Suppressor macrophage (primary cell): Measurements from ENCODE around the gene IER5L.
"Not testable (repeated sequence)": the region's sequence is repeated elsewhere in the genome, so short reads cannot be mapped to it uniquely, and the experiment has no call there.

ENCODE experiments used
- DNase-seq, 4 experiments: peaks; one replicate each; pipeline ENCODE4 v3.0.0-alpha.2; 2020 to 2022

Gene IER5L

DNA sequence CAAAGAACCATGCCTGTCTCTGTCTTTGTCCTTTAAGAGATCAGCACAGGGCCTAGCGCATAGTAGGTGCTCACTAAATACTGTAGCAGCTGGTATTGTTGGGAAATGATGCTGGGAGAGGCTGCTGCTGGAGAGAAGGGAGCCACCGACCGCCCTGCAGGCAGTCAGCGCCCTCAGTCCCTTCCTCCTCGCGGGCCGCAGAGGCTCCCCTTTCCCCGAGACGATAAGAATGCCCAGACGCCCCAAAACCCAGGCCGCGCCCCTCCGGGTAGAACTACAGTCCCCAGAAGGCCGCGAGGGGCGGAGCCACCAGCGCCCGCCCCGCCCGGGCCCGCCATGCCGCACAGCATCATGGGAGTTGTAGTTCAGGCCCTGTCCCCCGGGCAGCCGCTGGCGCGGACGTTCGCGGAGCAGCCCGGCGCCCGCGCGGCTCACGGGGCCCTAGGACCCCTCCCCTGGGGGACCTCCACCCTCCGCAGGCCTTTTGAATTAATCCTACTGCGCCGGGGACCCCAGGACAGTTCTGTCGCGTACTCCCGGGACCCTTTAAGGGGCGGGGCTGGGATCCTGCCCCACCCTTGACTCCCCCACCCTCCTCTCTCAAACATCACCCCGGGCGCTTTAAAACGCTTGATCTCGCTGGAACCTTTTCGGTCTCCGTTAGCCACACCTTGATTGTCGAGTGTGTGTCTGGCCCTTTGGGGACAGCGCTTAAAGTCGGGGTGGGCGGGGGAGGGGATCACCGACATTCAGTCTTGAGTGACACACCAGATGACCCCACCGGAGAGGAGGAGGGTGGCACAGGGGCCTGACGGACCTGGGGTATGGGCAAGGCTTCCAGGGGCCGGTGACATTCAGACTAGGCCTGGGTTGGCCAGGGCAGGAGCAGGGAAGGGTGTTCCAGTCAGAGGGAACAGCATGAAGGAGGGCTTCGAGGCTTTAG, 24.8 kb upstream of the IER5L start:
- peak; percentile 85 to 94 (median 92) for DNase-seq

DNA sequence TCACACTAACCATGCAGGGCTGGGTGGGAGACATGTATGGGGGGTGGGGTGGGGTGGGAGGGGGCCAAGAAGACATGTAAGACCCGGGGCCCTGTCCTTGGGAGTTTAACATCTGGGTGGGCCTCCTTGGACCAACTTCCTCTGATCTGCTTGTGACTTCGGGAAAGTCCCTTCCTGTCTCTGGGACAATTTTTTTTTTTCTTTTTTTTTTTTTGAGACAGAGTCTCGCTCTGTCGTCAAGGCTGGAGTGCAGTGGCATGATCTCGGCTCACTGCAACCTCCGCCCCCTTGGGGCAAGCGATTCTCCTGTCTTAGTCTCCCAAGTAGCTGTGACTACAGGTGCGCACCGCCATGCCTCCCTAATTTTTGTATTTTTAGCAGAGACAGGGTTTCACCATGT, 23.8 kb upstream of the IER5L start:
- peak in 3 of 4 experiments; percentile 46 to 55 (median 48) for DNase-seq

DNA sequence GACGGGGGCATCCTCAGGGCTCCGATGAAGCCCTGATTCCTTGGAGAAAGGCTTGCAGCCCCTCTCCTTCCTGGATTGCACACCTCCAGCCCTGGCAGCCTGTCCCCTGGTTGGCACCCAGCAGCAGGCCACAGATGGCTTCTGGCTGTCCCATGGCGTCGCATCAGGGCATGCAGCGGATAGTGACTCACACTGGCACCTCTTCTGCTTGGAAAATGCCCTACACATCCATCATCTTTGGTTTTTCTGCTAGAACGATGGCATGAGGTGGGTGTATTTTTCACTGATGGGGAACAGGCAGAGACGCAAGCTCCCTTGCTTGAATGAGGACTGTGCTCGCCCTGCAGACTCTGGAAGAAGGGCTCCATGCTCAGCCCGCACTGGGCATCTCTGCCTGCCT, 23.2 kb upstream of the IER5L start:
- peak in 1 of 4 experiments; percentile 14 for DNase-seq

DNA sequence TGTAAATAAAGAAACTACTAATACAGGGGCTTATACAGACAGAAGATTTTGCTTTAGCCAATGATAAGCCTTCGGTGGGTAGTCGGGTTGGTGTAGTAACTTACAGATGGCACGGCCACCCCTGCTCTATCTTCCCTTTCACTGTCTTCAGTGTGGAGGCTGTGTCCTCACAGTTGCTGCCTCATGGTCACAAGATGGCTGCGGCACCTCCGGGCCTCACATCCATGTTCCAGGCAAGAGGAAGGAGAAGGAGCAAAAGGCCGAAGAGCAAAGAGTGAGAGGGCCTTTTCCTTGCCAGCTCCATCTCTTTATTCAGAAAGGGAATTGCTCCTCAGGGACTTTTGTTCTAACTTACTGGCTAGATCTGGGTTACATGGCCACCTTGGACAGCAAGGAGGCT, 22.2 kb upstream of the IER5L start:
- no peak for DNase-seq

DNA sequence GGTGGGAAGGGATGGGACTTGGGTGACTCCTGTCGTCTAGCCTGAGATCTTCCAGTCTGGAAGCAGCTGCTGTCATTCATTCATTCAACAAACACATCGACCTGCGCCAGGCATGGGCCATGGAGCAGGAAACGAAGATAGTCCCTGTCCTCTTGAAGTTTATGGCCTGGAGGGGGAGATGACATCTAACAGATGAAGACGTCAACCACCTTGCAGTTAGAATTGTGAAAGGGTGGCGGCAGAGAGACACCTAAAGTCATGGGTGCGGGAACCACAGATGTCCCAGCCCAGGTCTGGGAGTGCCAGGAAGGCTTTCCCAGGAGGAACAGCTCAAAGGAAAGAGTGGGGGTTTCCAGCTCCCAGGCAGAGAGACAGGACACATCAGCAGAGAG, 21.0 kb upstream of the IER5L start:
- DNase-seq: no peak

DNA sequence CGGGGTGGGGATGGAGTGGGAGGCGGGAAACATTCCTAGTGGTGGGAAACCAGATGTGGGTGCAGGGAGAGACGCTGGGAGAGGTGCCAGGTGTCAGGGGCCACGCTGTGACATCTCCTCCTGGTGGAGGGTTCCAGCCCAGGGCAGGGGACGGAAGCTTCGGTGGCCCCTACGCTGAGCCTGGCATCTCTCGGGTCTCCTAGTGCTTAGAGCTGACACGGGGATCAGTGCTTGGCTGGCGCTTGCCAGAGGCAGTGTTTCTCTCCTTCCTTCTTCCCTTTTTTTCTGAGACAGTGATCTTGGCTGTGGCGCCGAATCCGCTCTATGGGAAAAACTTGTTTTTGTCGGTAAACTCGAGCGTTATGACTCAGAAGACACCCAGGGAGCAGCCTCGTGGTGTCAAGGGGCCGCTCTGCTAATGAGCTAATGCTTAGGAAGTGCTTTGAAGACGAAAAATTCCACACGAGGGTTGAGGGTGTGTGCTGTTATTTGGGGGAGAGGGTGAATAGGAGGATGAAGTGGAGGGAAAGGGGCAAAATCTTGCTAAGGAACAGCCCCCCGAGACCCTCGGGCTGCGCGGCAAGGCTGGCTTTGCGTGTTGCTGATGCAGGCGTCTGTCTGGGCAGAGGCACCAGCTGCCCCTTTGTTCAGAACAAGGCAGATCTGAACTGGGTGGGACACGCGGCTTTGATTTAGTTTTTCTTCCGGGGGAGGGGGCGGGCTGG, 20.4 kb upstream of the IER5L start:
- DNase-seq: peak; percentile 92 to 96 (median 94)

DNA sequence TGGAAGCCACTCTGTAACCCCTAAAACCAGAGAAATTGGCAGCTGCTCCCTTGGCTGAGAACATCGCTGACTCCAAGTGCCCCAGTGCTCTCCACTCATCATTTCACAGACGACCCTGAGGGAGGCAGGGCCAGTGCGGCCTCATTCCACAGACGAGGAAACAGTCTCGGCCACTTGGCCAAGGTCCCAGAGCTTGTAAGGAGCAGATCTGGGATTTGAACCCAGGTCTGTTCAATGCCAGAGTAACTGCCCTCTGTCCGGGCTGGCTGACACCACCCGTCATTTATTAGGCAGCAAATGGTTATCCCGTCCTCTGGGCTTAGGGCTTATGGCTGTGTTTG, 19.9 kb upstream of the IER5L start:
- no peak for DNase-seq

DNA sequence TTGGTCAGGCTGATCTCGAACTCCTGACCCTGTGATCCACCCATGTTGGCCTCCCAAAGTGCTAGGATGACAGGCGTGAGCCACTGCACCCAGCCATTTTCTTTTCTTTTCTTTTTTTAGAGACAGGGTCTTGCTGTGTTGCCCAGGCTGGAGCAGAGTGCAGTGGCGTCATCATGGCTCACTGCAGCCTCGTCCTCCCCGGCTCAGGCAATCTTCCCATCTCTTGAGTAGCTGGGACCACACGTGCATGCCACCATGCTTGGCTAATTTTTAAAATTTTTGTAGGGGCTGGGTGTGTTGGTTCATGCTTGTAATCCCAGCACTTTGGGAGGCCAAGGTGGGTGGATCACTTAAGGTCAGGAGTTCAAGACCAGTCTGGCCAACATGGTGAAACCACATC, 19.0 kb upstream of the IER5L start:
- not testable (repeated sequence) for DNase-seq

DNA sequence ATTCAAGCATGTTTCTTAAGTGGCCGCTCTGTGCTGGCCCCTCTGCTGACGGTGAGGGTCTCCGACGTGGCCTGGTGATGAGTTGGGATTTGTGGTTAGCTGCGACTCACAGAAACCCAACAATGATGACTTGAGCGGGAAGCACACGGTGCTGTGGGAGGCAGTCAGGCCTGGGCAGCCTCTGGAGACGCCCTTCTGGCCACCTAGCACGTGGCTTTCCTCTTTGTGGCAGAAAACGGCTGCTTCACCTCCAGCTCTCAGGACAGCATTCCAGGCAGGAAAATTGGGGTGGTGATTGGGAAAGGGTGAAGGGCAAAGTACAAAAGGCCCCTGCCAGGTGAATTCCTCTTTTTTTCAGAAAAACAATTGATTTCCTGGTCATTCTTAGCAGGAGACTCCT, 17.5 kb upstream of the IER5L start:
- no peak for DNase-seq

DNA sequence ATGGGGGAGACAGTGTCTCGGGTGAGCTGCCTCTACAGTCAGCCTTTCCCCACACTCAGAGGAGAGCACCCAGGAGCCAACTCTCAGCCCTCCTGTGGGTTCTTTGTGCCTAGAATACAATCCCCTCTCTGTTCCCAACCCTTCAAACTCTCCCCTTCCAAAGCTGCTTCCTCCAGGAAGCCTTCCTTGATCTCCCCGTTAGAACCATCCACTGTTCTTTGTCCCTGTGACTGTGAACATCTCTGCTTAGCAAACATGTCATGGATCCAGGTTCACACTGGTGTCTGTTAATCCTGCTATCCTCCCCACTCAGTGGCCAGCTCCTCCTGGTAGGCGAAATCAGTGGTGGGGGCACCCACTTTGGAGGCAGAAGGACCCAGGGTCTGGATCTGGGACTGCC, 16.2 kb upstream of the IER5L start:
- DNase-seq: no peak

DNA sequence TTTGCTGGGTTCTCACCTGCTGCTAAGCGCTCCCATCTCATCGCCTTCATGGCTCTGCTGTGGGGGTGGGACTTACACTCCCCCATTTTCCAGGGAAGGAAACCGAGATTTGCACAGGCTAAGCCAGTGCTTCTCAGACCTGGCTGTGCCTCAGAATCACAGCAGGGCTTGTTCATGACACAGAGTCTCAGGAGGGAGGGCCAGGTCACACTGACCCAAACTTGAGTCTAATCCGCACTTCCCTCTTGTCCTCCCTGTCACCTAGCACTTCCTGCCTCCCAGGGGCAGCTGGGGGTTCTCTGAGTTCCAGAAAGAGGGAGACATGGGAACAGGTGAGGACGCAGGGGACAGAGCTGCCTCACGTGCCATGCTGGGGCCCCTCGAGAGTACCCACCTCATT, 15.6 kb upstream of the IER5L start:
- DNase-seq: no peak

DNA sequence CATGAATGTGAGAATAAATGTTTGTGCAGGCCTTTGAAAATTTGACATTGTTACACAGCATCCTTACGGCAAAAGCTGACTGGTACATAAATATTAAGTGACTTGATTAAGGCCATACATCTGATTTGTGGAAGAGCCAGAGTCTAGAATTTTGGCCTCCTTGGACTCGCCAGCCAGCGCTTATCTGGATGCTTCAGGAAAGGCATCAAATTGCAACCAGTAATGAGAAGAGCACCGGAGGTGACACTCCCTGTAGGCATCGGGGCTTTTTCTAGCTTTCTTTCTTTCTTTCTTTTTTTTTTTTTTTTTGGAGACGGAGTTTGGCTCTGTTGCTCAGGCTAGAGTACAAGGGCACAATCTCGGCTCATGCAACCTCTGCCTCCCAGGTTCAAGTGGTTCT, 13.2 kb upstream of the IER5L start:
- DNase-seq: no peak

DNA sequence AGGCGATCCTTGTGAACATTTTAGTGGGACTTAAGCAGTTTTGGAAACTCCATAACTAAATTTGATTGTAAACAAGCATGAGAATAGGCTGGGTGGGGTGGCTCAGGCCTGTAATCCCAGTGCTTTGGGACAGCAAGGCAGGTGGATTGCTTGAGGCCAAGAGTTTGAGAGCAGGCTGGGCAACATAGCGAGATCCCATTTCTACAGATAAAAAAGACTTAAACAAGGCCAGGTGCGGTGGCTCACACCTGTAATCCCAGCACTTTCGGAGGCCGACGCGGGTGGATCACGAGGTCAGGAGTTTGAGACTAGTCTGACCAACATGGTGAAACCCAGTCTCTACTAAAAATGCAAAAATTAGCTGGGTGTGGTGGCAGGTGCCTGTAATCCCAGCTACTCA, 11.9 kb upstream of the IER5L start:
- DNase-seq: not testable (repeated sequence)

DNA sequence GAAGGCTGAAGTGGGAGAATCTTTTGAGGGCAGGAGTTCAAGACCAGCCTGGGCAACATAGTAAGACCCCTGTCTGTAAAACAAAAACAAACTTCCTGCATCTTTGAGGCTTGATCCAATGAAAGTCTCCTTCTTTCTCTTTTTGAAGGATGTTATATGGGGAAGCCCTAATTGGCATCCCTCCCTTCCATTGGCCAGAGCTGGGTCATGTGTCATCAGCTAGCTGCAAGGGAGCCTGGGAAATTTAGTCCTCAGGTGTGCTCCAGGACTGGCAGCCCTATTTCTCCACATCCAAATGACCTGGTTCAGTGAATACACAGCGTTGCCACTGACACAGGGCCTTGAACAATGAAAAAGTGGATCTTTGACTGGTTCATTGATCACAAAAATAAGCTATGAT, 9.0 kb upstream of the IER5L start:
- DNase-seq: no peak

DNA sequence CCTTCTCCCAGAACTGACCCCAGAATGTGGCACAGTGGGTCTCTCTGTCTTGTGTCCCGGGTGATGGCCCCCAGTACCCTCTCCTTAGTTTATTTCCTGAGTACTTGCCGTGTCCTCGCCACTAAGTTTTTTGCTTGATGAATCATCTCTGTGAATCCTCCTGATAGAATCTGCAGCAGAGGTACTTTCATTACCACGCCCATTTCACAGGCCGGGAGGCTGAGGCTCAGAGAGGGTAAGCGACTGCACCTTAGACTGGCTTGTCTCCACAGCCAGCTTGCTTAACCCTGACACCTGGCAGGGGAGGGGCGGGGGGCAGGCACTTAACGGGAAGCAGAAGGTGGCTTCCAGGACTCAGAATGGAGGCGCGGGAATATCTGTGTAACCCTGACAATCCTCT, 7.9 kb upstream of the IER5L start:
- DNase-seq: no peak

DNA sequence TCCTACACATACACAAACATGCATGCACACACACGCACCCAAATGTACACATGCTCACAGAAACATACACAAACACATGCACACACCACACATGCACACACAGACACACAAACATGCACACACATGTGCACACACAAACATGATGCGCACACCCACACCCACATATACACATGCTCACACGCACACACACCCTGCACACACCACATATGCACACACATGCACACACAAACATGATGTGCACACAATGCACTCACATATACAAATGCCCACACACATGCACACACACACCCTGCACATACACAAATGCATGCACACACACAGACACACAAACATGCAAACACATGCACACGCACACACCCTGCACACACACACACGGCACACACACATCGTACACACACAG, 7.3 kb upstream of the IER5L start:
- no peak for DNase-seq

DNA sequence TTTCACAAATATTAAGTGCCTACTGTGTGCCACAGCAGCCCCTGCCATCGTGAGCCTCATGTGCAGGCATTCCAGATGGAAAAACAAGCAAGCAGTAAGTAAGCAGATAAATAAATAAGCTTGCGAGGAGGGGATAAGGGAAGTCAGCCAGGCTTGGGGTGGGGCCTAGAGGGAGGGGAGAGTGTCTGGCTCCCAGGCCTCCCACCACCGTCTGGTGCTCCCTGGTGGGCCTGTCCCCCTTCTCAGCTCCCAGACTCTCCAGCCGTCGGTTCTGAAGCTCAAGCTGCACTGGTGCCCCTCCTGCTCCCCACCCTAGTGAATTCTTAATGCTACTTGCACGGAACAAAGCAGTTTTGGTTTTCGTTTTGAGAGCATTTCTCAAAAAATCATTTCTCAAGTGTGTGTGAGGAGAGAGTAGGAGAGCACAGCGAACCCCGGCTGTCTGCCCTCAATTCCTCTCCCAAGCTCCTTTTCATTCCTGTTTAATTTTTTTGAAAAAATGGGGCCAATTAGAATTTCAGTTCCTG, 6.6 kb upstream of the IER5L start:
- DNase-seq: no peak

DNA sequence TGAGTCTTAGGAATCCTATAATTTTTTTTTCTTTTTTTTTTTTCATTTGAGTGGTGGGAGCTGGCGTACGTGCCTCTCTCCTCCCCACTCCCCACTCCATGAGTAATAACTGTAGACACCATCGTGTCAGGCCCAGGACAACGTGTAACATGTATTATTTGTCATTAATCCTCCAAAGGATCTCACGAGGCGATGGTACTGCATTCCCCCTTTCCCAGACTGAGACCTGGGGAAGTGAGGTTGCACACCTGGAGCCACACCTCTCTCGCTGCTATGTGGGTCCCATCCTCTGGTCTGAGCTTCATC, 6.1 kb upstream of the IER5L start:
- DNase-seq: no peak

DNA sequence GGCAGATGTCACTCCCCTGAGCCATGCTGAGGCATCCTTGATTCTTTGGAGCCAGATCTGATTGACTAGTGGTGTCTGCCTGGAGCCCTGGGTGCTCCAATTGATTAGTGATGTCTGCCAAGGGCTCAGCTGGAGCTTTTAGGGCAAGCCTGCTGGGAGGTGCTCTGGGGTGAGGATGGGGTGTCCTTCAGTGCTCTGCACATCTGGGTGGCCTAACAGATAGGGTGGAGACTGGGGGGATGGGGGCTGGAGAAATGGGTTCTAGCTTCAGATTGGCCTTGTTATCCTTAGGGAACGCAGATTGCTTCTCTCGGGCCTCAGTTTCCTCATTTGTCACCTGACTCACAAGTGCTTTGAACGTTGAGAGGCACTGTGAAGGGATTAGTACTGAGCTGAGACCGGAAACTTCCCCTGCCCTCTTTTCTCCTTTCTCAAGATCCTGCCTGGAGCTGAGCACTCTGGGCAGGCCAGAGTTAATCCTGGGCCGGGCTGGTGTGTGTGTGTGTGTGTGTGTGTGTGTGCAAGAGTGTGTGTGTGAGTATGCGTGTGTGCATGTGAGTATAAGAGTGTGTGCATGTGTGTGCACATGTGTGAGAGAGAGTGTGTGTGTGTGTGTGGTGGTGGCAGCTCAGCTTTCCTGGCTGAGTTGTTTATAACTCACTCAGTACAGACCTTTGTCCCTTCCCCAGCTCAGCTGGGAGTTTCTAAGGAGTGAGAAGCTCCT, 5.6 kb upstream of the IER5L start:
- no peak for DNase-seq

DNA sequence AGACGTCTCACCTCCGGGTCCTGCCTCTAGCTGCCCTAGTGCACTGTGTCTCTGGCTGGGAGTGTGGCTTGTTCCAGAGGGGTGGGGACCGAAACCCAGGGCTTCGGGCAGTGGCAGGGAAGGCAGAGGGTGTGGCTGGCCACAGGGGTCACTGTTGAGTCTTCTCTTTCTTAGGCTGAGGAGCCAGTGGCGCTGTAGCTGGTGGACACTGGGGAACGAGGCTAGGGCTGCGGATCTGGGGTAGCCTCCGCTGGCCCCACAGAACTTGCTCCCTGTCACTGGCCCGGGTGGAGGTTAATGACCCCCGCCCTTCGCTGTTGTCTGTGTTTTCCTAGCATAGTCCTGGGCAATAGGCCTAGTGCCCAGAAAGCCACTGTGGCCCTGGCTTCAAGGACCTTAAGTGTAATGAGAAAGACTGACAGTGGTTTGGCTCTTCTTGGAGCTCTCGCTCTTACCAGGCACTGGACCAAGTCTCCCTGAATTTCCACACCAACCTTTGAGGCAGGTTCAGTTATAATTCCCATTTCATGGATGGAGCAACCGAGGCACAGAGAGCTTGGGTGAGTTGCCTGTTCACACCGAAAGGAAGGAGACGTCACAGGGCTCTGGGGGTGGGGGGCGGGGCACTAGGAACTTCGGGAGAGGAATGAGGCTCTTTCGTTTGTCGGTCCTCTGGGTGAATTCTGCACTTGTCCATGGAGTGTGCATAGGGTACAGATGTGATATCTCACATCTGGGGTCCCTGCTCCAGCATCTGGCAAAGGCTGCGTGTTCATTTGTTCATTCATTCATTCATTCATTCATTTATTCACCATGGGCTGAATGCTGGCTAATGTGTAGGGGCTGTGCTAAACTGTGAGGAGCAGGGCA, 4.8 kb upstream of the IER5L start:
- DNase-seq: peak; percentile 49 to 73 (median 66)

DNA sequence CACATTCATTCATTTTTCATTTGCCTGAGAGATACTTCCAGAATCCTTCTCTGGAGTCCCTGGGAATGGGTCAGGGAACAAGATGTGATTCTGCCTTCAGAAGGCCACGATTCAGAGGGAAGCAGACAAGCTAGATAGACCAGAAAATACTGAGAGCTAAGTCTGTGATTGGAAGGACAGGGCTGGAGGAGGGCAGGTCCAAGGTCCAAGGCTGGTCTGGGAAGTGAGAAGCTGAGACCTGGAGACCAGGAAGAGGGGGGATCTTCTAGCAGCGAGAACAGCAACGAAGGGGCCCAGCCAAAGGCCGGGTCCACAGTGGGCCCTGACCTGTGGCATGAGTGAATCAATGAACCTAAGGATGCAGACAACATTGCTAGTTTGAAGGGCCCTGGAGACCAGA, 4.1 kb upstream of the IER5L start:
- DNase-seq: no peak

DNA sequence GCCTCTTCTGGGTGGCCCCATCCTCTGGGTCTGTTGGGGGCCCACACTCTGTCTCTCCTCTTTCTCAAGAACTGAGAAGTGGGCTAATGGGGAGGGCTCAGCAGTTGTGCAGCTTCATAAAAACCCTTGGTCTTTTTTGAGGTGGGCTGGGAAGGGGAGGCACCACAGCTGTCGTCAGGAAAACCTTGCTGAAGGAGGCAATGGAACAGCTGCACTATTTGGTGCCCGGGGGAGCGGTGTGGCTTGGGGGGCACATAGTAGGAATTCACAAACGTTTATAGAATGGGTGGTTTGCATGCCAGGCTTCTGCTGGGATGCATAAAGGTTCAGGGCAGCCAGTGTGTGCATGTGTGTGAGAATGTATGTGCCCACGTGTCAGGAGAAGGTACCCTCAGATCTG, 3.2 kb upstream of the IER5L start:
- no peak for DNase-seq
